Measurements from ENCODE around the gene DNPEP.
"Not testable (repeated sequence)": the region's sequence is repeated elsewhere in the genome, so short reads cannot be mapped to it uniquely, and the experiment has no call there.

Gene DNPEP

DNA sequence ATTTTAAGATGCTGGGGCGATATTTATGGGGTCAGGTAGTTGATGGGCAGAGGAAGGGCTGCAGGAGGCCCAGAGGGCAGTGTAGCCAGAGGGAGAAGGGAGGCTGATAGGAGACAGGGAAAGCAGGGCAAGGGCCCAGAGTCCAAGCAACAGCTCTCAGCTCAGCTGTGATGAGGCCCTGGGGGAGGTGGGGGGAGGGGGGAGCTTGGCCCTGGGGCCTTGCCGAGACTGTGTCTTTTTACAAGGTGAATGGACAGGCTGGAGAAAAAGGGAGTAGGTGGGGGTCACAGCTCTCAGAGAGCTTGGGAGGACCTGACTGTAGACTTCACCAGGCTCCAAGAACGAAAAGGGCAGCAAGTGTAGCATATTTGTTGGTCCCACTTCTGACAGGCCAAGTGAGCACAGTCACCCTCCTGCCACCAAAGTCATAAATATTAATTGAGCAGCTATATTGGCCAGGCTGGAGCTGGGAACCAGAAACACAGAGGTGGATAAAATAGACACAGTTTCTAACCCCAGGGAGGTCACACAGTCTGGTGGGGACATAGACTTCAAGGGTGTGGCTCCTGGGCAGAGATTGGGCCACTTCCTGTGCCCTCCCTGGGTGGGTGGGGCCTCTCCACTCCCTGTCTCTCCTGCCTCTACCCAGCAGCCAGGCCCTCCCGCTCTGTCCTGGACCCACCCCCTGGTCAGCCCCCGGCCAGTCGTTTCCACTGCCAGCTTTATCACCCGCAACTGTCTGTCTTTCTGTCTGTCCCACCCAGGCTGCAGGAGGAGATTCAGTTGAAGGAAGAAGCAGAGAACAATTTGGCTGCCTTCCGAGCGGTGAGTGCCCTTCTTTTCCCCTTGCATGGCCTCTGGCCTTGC lies 31.9 kb upstream of the DNPEP start:
- no peak for DNase-seq (ENCODE audit: low read depth in 3 of 3, low spot score in 1 of 3)

- DNase-seq (ENCODE audit: low read depth in 3 of 3, low spot score in 1 of 3) = no peak
These were observed 31.3 kb upstream of the DNPEP start for GRCh38 chr2:219419012-219419324.

DNA sequence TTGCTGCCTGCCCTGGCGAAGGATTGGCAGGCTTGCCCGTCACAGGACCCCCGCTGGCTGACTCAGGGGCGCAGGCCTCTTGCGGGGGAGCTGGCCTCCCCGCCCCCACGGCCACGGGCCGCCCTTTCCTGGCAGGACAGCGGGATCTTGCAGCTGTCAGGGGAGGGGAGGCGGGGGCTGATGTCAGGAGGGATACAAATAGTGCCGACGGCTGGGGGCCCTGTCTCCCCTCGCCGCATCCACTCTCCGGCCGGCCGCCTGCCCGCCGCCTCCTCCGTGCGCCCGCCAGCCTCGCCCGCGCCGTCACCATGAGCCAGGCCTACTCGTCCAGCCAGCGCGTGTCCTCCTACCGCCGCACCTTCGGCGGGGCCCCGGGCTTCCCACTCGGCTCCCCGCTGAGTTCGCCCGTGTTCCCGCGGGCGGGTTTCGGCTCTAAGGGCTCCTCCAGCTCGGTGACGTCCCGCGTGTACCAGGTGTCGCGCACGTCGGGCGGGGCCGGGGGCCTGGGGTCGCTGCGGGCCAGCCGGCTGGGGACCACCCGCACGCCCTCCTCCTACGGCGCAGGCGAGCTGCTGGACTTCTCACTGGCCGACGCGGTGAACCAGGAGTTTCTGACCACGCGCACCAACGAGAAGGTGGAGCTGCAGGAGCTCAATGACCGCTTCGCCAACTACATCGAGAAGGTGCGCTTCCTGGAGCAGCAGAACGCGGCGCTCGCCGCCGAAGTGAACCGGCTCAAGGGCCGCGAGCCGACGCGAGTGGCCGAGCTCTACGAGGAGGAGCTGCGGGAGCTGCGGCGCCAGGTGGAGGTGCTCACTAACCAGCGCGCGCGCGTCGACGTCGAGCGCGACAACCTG lies 30.7 kb upstream of the DNPEP start, which contains the start of gene DES:
DES (plus strand) TSS at position 223 of the 857 bp plus-strand sequence; CDS start at position 309, 86 bp downstream.
- DNase-seq (ENCODE audit: low read depth in 3 of 3, low spot score in 1 of 3) = no peak

- DNase-seq (ENCODE audit: low read depth in 3 of 3, low spot score in 1 of 3) = no peak
These were observed 29.7 kb upstream of the DNPEP start for GRCh38 chr2:219417374-219417773.

DNA sequence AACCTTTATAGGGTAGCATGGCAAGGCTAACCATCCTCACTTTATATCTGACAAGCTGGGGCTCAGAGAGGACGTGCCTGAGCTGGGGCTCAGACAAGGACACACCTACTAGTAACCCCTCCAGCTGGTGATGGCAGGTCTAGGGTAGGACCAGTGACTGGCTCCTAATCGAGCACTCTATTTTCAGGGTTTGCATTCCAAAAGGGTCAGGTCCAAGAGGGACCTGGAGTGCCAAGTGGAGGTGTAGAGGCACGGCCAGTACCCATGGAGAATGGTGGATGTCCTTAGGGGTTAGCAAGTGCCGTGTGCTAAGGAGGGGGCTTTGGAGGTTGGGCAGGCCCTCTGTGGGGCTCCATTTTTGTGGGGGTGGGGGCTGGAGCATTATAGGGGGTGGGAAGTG lies 29.2 kb upstream of the DNPEP start:
- no peak for DNase-seq (ENCODE audit: low read depth in 3 of 3, low spot score in 1 of 3)

DNA sequence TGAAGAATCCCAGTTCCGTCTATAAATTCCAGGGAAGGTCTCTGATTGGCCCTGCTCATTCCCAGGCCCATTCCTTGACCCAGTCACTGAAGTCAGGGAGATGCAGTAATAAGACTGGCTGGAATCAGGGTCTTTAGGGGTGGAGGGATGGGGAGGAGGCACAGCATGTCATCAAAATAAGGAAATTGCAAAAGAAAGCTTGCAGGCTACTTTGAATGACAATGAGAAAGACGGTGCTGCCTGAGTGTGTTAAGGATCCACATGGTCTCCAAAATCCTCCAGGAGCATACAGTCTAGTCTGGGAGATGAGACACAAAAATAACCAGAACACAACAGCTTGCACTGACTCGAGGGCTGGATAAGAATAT lies 28.5 kb upstream of the DNPEP start:
- no peak for DNase-seq (ENCODE audit: low read depth in 3 of 3, low spot score in 1 of 3)

DNA sequence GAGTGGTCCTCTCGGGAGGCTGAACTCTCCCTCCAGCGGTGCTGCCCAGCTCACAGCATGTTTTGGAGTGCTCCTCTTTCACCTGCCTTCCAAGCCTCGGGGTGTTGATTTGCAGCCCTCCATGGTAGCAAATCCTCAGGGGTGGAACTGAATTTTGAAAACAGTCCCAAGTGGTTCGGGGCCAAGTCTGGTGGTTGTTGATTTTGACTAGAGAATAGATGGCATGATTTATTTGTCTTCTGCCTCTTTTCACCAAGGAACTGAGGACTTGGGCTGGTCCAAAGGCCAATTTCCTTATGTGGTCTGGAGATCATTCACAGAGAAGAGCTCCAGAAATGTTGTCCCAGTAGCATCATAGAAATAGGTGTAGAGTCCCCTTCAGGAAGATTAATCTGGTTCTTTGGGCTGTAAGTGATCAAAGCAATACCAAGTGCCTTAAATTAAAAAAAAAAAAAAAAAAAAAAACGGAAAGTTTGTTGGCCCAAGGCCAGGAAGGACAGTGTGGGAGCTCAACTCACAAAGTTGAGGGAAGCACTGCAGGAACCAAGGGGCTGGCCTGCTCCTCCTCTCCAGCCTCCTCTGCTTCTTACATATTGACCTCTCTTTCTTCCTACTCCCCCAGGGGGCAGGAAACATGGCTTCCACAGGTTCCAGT lies 28.0 kb upstream of the DNPEP start:
- no peak for DNase-seq (ENCODE audit: low read depth in 3 of 3, low spot score in 1 of 3)

- DNase-seq (ENCODE audit: low read depth in 3 of 3, low spot score in 1 of 3) = no peak
These were observed 27.1 kb upstream of the DNPEP start for GRCh38 chr2:219414857-219415256.

- no peak for DNase-seq (ENCODE audit: low read depth in 3 of 3, low spot score in 1 of 3)
These were observed 22.7 kb upstream of the DNPEP start for GRCh38 chr2:219410390-219410789.

DNA sequence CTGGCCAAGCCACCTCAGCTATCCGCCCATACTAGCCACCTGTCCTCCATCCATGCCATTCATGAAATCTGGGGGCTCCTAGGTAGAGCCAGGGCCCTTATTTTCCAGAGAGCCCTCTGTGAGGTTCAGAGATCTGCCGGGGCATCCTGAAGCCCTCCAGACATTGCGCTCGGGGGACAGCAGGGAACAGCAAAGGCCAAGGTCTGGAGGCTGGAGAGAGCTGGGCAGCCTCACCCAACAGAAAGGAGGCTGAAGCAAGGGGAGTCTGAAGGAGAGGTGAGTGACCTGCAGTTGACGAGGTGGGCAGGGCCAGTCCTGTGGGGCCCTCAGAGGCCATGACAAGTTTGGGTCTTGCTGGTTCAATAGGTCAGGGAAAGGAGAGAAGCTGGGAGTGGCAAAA lies 21.9 kb upstream of the DNPEP start:
- DNase-seq (ENCODE audit: low read depth in 3 of 3, low spot score in 1 of 3) = no peak

- DNase-seq (ENCODE audit: low read depth in 3 of 3, low spot score in 1 of 3) = no peak
These were observed 20.9 kb upstream of the DNPEP start for GRCh38 chr2:219408631-219409030.

- no peak for DNase-seq (ENCODE audit: low read depth in 3 of 3, low spot score in 1 of 3)
These were observed 20.5 kb upstream of the DNPEP start for GRCh38 chr2:219408204-219408603.

DNA sequence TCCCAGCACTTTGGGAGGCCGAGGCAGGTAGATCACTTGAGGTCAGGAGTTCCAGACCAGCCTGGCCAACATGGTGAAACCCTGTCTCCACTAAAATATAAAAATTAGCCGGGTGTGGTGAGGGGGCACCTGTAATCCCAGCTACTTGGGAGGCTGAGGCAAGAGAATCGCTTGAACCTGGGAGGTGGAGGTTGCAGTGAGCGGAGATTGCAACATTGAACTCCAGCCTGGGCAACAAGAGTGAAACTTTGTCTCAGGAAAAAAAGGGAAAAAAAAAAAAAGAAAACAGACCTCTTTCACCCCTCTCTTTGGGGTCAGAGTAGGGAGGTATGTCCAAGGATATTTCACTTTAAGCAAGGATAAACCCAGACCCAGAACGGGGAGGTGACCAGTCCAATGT lies 19.6 kb upstream of the DNPEP start:
- not testable (repeated sequence) for DNase-seq (ENCODE audit: low read depth in 3 of 3, low spot score in 1 of 3)

DNA sequence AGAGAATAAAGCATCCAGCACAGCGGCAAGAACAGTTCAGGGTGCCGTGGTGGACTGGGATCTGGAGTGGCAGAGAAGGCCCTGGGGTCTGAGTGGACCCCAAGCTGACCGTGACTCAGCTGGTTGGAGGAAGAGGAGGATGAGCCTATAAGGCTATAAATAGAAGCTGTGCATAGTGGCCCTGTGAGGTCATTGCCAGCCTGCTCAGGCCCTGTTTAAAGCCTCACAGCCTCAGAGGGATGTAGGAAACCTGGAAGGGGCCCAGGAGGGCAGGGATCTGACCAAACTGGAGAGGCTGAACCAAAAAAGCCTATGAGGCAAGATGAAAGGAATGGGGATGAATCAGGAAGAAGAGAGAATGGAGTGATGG lies 19.1 kb upstream of the DNPEP start:
- DNase-seq (ENCODE audit: low read depth in 3 of 3, low spot score in 1 of 3) = no peak

GRCh38 chr2:219405958-219406860 lies 18.5 kb upstream of the DNPEP start:
- no peak for DNase-seq (ENCODE audit: low read depth in 3 of 3, low spot score in 1 of 3)

DNA sequence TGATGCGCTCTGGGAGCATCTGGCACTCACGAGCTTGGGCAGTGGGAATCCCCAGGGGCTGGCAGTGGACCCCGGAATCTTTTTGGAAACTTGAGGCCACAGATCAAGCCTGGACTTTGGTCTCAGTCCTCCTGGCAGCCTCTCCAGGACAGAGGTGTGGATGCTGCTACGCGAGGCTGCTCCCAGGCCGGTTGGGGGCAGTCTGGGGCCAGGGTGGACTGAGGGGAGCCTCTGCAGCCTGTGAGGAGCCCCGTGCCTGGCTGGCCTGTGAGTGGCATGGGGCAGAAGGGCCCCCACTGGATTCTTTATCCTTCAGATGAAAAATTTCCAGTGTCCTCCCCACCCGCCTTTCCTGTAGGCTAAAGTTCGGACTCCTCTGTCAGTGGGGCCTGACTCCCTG lies 17.7 kb upstream of the DNPEP start:
- DNase-seq (ENCODE audit: low read depth in 3 of 3, low spot score in 1 of 3) = no peak

GRCh38 chr2:219404954-219405353 lies 17.2 kb upstream of the DNPEP start:
- DNase-seq (ENCODE audit: low read depth in 3 of 3, low spot score in 1 of 3) = no peak

GRCh38 chr2:219404291-219404910 lies 16.7 kb upstream of the DNPEP start:
- DNase-seq (ENCODE audit: low read depth in 3 of 3, low spot score in 1 of 3) = no peak

DNA sequence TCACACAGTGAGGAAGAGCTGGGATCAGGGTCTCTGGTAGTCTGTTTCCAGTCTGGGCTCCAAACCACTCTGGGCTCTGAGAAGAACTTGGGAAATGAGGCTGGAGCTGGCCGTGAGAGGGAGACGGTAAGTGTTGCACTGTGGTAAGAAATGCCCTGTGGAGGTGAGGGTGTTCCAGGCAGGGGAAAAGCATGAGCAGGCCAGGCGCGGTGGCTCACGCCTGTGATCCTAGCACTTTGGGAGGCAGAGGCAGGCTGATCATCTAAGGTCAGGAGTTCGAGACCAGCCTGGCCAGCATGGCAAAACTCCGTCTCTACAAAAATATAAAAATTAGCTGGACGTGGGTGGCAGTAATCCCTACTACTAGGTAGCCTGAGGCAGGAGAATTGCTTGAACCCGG lies 16.1 kb upstream of the DNPEP start:
- DNase-seq (ENCODE audit: low read depth in 3 of 3, low spot score in 1 of 3) = no peak
